Stomach smooth muscle (tissue), 2 donors: ENCODE results near the gene NUMA1.

Experiments used
- H3K27ac ChIP-seq: one replicate; pipeline ENCODE4 v1.7.0; 2013; ENCODE audit warnings: mild to moderate bottlenecking, low read length, inconsistent platforms
- H3K27me3 ChIP-seq, 2 donors: one replicate each; pipeline ENCODE4 v1.7.0; 2013; ENCODE audit warnings: low read length in 2 of 2; ENCODE audit not compliant: insufficient read depth in 2 of 2, control insufficient read depth in 1 of 2
- H3K36me3 ChIP-seq, 2 donors: one replicate each; pipeline ENCODE4 v1.7.0; 2013; ENCODE audit warnings: low read length in 2 of 2; ENCODE audit not compliant: control insufficient read depth in 2 of 2, insufficient read depth in 2 of 2
- H3K4me1 ChIP-seq: one replicate; pipeline ENCODE4 v1.7.0; 2013; ENCODE audit warnings: low read length; ENCODE audit not compliant: control insufficient read depth, insufficient read depth
- H3K4me3 ChIP-seq, 2 donors: one replicate each; pipeline ENCODE4 v1.7.0; 2013; ENCODE audit warnings: low read length in 2 of 2
- H3K9ac ChIP-seq, 2 donors: one replicate each; pipeline ENCODE4 v1.7.0; 2013; ENCODE audit warnings: low read length in 2 of 2, mild to moderate bottlenecking in 1 of 2
- H3K9me3 ChIP-seq, 2 donors: one replicate each; pipeline ENCODE4 v1.7.0; 2013; ENCODE audit warnings: low read length in 2 of 2; ENCODE audit not compliant: control insufficient read depth in 2 of 2
- donor health status: healthy.
- donor health status: Pancreatic carcinoma.

The NUMA1 gene

DNA sequence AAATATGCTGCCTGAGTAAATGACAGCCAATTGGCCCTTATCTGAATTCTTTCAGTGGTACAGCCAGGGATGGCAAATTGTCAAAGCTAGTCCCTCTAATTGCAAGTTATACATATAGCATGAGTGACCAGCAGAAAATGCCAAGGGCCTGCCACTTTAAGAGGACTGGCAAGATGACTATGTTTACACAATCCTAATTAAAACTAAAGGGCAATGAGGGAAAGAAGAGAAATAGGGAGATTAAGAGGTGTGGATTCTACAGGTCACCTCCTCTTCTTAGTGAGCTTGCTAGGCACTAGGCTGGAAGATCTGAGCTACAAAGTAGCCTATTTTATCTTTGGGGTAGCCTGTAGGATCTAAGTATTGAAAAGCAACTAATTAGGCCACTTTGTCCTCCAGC, 13.5 kb downstream of the NUMA1 start:
- no peaks in the 10 kb centered on the region for H3K27me3 ChIP-seq
- peaks cover 3 to 4% of the 10 kb centered on the region in 2 donors for H3K36me3 ChIP-seq
- H3K4me3 ChIP-seq: no peak overlapping the region
- H3K27ac ChIP-seq: peak overlapping the region; percentile 43
- H3K9ac ChIP-seq: no peak overlapping the region
- no peaks in the 10 kb centered on the region for H3K9me3 ChIP-seq
- H3K4me1 ChIP-seq: peaks cover 20% of the 10 kb centered on the region

DNA sequence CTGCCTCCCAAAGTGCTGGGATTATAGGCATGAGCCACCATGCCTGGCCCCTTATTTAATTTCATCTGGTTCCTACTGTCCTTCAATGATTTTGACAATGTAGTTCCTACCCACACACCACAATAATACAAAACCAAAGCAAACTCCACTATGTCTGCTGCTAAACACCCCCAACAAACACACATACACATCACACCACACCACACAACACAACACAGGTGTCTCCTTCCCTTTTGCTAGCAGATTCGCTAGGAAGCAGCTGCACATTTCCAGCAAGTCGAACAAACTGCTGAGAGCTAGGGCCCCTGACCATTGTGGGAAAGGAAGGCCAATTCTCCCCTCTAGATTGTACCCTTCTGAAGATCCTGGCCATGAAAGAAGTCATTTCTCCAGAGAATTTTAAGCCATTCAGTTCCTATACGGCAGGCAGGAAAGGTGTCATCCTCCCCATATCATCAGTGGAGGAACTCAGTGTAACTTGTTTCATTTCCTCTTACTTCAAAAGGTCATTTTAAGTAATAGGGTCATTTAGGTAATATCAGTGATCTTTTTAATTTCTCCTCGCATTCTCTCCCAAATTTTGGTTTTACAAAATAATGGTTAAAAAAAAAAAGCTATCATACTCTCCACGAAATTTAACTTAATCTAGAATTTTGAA, 18.5 kb downstream of the NUMA1 start:
- Histone ChIP-seq H3K4me3 (no peak overlapping the region), H3K27ac (no peak overlapping the region), H3K27me3 (no peaks in the 10 kb centered on the region), H3K36me3 (peaks cover 0 to 2% of the 10 kb centered on the region in 2 donors), H3K4me1 (peaks cover 6% of the 10 kb centered on the region), H3K9me3 (no peaks in the 10 kb centered on the region), H3K9ac (no peak overlapping the region)

DNA sequence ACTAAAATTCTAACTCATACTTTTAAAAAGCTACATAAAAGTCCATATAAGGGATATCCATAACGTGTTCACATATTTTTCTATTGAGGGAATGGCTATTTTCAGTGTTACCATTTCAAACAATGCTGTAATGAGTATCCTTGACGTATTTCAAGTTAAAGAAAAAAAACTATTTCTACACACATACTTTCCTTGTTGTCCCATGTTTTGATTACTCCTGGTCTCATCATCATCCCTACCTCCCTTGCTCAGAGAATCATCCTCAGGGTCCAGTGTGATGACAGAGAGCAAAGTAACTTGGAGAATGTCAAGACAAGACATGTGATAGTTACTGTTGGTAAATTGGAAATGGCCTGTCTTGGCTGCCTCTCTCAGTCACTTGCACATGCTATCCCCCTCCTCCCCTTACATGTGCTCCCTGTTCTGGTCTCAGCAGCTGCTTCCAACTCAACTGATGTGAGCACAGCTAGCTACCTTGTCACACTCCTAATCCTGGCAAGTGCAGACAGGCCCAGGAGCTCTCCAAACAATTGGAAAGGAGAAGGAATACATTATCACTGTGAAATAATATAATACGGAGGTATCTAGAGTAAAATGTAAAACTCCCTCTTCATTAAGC, 21.8 kb downstream of the NUMA1 start:
- Histone ChIP-seq H3K9ac (no peak overlapping the region), H3K27ac (no peak overlapping the region), H3K4me1 (no peaks in the 10 kb centered on the region), H3K36me3 (peaks cover 0 to 2% of the 10 kb centered on the region in 2 donors), H3K27me3 (no peaks in the 10 kb centered on the region), H3K9me3 (no peaks in the 10 kb centered on the region), H3K4me3 (no peak overlapping the region)

DNA sequence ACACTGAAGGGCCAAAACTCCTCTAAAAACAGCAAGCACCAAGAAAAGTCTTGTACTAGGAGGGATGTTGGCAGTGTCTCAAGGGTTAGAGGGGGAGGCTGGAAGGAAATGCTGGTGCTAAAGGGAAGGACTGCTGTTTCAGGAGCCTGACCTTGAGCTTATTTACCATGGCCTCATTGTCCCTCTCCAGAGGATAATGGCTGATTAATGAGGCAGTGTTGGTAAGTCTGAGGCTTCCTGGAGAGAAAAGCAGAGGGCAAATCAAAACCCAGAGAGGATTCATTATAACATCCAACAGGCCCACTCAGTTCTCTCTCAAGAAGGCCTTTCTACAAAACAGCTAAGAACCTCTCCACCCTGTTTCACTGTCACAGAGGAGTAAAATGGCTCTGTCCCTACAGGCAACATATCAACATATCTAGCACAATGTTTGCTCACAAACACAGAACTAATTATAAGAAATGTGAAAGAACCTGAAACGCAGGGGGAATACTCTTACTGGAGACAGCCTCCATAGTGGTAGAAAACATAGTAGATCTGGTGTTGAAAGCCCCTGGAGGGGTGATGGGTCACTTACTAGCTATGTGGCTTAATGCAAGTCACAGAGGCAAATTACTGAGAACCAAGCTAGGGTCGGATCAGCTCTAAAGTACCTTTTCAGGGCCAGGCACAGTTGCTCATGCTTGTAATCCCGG, 31.4 kb downstream of the NUMA1 start:
- Histone ChIP-seq H3K27me3 (no peaks in the 10 kb centered on the region), H3K9me3 (no peaks in the 10 kb centered on the region), H3K27ac (no peak overlapping the region), H3K4me3 (no peak overlapping the region), H3K4me1 (peaks cover 12% of the 10 kb centered on the region), H3K36me3 (no peaks in the 10 kb centered on the region), H3K9ac (peak overlapping the region in 1 of 2 donors; percentile 29)

DNA sequence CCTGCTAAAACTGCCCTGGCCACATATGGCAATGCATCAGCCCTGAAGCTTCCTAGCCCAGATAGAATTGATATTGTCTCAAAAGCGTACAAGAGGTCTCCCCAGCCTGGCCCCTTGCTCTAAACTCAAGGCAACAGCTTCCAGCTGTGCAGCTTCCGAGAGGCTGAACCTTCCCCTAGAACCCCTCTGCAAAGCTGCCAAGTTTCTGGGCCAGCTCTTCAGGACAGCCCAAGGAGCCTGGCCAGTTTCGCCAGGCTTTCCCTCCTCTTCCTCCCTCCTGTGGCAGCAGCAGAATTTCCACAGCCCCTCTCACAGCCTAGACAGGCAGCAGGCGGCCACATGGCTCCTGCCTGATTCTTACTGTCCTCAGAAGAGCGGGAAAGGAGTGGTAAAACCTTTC, 34.5 kb downstream of the NUMA1 start:
- H3K4me1 ChIP-seq: peaks cover 29% of the 10 kb centered on the region
- H3K27me3 ChIP-seq: no peaks in the 10 kb centered on the region
- no peaks in the 10 kb centered on the region for H3K36me3 ChIP-seq
- H3K9ac ChIP-seq: peak overlapping the region; percentile 31 to 42
- H3K27ac ChIP-seq: peak overlapping the region; percentile 49
- H3K4me3 ChIP-seq: no peak overlapping the region
- no peaks in the 10 kb centered on the region for H3K9me3 ChIP-seq

DNA sequence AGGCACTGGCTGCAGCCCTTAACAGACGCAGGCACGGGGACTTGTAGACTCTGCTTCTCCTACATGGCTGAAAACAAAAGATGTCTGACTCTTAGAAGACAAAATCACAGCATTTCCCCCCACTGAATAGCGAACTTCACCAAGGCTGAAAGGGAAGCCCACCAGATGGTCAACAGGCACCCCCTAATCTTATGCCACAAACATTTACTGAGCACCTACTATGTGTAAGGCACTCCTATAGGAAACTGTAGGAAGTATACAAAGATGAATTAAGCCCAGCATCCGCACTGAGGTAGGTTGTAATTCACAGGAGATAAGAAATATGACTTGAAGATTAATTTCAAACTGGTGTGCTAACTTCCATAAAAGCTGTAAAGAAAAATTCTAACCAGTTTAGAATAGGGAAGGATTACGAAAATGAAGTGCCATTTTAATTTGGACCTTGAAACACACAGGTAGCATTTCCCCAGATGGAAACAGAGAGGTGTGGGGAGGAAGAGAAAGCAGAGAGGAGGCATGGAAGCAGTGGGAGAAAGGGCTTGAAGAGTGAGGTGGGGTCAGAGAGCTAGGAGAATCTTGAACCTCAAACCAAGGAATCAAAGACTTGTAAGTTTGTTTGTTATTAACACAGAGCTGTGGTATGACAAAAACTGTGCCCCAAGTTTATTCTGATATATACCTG, 38.1 kb downstream of the NUMA1 start:
- Histone ChIP-seq H3K27me3 (no peaks in the 10 kb centered on the region), H3K4me1 (peaks cover 59% of the 10 kb centered on the region), H3K9ac (peak overlapping the region; percentile 79 to 97), H3K9me3 (no peaks in the 10 kb centered on the region), H3K27ac (peak overlapping the region; percentile 99), H3K36me3 (no peaks in the 10 kb centered on the region), H3K4me3 (peak overlapping the region; percentile 86 to 91)

DNA sequence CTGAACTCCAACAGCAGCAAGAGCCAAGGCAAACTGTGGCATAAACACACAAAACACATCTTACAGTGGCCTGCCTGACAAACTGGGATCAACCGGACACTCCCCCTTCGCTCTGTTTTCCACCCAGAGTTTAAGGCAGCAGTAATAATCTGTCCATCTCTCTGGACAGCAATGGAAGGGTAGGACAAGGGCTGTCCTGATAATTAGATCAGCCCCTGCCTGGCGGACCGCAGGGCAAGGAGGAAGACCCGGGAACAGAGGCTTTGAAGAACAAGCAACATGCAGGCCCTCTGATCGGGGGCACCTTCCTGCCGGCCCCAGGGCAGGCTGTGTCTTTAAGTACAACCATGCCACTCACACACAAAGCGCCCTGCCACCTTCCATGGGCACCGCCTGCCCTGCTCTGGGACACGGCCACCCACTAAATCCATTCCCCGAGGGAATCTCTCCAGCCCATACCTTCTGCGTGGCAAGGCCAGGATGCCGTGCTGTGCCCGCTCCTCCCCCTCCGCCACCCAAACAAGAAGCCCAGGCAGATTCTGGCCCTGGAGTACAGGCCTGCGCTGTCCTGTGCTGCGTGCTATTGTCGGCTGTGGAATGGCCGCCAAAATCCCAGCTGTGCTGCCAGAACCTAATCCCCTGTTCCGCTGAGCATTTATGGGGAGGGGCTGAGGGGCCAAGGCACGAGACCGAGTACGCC, 38.8 kb downstream of the NUMA1 start:
- Histone ChIP-seq H3K27ac (peak overlapping the region; percentile 99), H3K4me1 (peaks cover 65% of the 10 kb centered on the region), H3K9me3 (no peaks in the 10 kb centered on the region), H3K36me3 (no peaks in the 10 kb centered on the region), H3K4me3 (peak overlapping the region; percentile 86 to 91), H3K9ac (peak overlapping the region; percentile 79 to 97), H3K27me3 (no peaks in the 10 kb centered on the region)

DNA sequence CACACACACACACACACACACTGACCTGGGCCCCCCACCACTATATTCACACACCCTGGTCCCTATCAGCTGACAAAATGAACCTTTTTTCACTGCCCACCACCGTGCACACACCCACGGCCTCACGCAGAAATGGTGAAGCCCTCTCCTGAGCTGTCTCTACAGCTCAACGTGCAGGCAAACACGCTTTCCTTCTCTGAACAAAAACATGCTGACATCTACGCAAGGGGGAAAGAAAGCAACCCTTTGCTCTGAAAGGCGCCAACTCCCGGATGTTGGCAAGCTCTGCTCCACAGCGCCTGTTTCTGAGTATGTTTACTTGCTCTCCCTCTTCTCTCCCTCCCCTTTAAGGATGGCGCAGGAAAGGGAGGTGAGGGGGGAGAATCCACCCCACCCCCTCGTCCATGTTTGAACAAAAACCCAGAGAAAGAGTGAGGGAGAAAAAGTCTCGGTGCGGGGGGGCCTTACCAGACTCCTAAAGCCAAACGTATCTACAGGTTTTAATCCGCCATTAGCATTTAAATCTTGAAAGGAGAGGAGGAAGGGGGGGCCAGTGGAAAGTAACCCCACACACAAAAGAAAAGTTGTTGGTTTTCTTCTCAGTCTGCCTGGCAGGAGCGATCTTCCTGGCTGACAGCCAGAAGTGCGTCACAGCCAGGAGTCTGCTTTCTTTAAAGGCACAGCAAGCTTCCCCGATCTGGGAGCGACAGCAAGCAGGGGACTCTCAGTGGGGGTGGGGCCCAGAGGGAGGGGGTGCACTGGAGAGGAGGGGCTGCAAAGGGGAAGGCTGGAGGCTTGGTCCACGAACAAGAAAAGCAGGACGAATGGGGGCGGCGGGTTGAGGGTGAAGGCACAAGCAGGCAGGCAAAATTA, 39.6 kb downstream of the NUMA1 start:
- H3K27ac ChIP-seq: peak overlapping the region; percentile 99
- H3K9me3 ChIP-seq: no peaks in the 10 kb centered on the region
- H3K4me3 ChIP-seq: peak overlapping the region; percentile 86 to 91
- no peaks in the 10 kb centered on the region for H3K36me3 ChIP-seq
- H3K27me3 ChIP-seq: no peaks in the 10 kb centered on the region
- H3K9ac ChIP-seq: peak overlapping the region; percentile 79 to 97
- H3K4me1 ChIP-seq: peaks cover 65% of the 10 kb centered on the region

DNA sequence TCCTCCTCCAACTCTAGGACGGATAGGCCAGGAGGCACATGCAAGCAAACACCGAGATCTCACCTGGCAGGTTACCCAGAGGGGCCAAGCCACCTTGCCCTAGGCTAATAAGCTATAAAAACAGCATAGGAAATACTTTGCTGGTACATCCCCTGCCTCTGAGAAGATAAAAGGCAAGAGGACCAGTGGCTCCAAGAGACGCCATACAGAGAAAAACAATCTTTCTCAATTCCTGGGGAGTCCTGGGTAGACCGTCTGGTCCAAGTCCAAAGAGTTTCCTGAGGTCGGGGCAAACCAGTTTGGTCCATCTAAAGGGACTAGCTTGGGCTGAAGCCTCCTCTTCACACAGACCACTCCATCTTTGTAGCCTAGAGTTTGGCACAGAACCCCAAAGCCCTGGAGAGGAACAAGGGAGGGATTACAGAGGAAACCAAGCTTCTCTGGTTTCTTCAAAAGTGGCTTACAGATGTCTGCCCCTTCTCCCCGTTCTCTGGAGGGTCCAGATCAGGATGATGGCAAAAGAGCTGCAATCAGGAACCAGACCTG, 40.4 kb downstream of the NUMA1 start:
- Histone ChIP-seq H3K4me1 (peaks cover 65% of the 10 kb centered on the region), H3K9me3 (no peaks in the 10 kb centered on the region), H3K27me3 (no peaks in the 10 kb centered on the region), H3K27ac (peak overlapping the region; percentile 99), H3K9ac (peak overlapping the region; percentile 79 to 97), H3K36me3 (no peaks in the 10 kb centered on the region), H3K4me3 (peak overlapping the region; percentile 86 to 91)
